HL-60/S4 treated with retinoic acid at 250 ng/mL for 4 days and 3 days (cell line): ENCODE results near the gene KCNK2.

Source experiments
- in situ Hi-C: fragments of 300-500 bp; cut with MboI; formaldehyde crosslinking; loops from 2 replicates; pipeline ENCODE4 v1.7.0; 2022; ENCODE audit warnings: low sequenced_read_pairs

Gene KCNK2

GRCh38 chr1:215094381-215094780 lies 11.8 kb downstream of the KCNK2 start:
- in situ Hi-C loops, result no loop called here

GRCh38 chr1:215095524-215095923 lies 13.0 kb downstream of the KCNK2 start:
- in situ Hi-C loops, result no loop called here

DNA sequence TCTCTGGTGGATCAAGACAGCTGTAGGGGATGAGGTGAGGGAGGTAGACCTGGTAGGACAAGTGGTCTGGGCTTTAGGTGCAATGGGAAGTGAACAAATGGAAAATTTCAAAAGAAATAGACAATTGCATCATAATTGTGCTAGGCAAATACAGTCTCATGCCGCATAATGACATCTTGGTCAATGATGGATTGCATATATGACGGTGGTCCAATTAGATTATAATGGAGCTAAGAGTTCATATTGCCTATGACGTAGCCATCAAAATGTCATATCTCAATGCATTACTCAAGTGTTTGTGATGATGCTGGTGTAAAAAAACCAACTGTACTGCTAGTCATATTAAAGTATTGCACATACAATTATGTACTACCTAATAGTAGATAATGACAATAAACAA lies 19.0 kb downstream of the KCNK2 start:
- in situ Hi-C loops, result no loop called here

- in situ Hi-C loops, result no loop called here
Measured at GRCh38 chr1:215104283-215104682, 21.7 kb downstream of the KCNK2 start.

DNA sequence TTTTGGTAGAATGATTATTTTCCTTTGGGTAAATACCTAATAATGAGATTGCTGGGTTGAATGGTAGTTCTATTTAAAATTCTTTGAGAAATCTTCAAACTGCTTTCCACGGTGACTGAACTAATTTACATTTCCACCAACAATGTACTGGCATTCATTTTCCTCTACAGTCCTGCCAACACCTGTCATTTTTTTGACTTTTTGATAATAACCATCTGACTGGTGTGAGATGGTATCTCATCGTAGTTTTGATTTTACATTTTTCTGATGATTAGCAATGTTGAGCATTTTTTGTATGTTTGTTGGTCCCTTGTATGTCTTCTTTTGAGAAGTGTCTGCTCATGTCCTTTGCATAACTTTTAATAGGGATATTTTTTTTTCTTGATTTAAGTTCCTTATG lies 23.5 kb downstream of the KCNK2 start:
- in situ Hi-C loops, result no loop called here

GRCh38 chr1:215109171-215109570 lies 26.6 kb downstream of the KCNK2 start:
- in situ Hi-C loops, result no loop called here

GRCh38 chr1:215111916-215112315 lies 29.4 kb downstream of the KCNK2 start:
- in situ Hi-C loops, result no loop called here

DNA sequence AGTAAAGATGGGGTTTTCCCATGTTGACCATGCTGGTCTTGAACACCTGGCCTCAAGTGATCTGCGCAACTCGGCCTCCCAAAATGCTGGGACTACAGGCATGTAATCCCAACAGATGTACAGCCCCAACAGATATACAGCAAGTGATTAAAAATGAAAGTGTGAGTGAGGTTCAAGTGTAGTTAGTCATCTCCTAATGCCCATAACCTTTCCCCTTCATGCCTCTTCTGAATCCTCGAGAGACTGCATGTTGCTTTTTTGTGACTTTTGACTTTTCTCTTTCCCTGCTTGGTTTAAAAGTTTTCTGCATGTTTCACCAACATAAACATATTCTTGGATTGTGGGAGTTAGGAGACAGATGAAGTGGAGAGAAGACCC lies 31.2 kb downstream of the KCNK2 start:
- in situ Hi-C loops, result no loop called here

DNA sequence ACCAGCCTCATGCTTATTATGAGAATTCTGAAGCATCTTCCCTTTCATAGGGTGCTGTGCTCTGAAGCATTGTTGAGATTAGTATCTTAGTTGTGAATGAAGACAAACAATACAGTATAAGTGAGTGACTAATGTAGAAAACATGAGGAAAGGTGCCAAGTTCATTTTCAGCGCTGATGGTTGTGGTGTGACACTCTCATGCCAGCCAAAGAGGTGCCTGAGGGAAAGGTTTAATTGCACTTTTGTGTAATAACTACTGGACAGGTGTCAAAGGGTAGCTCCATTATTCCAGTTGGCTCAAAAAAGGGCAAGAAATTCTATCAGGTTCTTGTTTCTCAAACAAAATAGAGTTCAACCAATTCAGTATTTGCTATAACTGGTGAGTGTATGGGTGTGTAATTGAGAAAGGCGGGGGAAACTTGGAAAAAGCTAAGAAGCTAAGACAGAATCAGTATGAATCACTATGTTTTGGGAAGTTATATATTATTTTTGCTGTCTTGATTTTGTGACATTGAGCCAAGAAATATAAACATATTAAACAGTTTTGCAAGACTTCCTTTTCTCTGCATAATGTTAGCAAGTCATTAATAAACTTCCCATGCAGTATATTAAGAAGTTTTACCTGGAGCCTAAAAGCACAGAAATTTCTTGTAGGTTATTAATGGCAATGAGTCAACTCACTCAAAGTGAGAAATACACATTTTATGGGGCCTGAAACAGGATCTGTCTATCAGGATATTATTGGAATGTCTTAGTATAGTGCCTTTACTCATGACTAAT lies 31.8 kb downstream of the KCNK2 start:
- in situ Hi-C loops, result no loop called here

- in situ Hi-C loops, result no loop called here
Measured at GRCh38 chr1:215115760-215116159, 33.2 kb downstream of the KCNK2 start.

DNA sequence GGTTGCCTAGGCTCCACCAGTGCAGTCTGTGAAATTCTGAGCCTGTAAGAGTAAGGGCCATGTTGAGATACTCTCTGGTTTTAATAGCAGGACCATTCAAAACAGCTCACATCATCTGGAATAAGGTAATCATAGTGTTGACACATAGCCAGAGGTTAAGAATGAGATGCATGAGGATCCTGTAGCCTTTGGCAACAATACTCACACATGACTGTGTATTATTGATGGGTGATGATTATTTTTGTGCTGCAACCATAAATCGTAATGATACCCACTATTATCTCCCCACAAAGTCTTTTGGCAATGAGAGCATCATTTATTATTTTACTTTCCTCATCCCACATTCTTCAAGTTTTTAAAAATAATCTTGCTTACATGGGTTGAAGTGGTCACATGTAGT lies 35.5 kb downstream of the KCNK2 start:
- in situ Hi-C loops, result no loop called here

DNA sequence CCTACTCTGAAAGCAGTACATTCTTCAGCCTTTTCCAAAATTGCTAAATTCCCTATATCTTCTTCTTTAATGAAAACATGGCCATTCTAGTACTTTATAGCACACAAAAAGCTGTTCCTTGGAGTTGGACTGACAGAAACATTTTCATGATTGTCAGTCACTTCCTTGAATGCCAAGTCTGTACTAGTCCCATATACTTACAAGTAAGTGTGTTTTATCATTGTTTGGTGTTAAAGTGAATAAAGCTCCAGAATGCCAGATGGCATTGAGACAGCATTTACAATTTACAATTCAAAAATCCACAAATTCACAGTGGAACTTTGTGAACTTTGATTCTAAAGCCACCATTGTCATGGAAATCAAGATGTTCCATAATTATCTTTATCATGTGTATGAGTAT lies 36.5 kb downstream of the KCNK2 start:
- in situ Hi-C loops, result no loop called here

- in situ Hi-C loops, result no loop called here
Measured at GRCh38 chr1:215119719-215120365, 37.3 kb downstream of the KCNK2 start.

GRCh38 chr1:215128504-215128903 lies 46.0 kb downstream of the KCNK2 start:
- in situ Hi-C loops, result no loop called here

DNA sequence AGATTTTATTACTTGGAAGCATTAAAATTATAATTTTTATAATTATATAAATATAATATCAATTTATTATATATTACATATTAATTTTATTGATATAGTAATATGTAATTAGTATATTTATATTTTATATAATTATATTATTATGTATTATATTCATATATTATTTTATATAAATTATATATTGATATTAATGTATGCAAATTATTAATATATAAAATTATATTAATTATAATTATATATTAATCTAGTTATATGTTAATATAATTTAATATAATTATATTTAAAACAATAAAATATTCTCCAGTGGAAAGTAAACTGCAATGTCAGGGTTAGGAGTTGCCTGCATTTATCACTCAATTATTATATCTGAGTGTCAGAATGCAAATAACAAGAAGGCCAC lies 48.8 kb downstream of the KCNK2 start:
- in situ Hi-C loops, result no loop called here

GRCh38 chr1:215132156-215132555 lies 49.6 kb downstream of the KCNK2 start:
- in situ Hi-C loops, result no loop called here

DNA sequence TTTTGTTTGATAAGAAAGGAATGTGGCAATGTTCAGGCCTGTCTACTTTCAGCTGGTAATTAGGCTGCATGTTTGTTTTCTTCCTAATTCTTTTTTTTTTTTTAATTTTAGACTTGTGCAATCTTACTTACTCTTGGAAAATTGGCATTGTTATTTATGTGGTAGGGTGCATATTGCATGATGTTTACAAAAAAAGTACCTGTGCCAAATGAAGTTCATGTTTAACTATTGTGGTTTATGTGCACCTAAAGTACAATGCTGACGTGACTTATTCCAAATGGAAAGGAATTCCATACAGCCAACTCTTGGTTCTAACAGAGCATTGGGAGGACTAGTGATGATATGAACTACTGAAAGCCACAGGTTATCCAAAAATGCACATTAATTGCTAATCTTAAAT lies 51.0 kb downstream of the KCNK2 start:
- in situ Hi-C loops, result no loop called here

DNA sequence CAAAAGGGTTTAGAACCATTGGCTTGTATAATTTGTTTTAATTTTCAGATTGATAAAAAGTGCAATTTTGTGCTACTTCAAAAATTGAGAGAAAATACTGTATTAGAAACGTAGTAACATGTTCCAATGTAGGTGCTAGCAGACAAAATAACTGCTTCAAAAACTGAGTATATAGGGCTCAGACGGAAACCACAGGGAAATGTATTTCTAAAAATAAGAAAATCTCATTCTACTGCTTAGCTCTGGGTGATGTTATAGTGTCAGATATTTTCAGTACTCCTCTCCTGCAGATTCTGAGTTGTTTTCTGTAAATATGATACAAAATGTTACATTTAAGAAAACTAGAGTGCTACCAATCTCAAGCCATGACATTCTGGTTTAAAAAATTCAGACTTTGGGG lies 55.4 kb downstream of the KCNK2 start:
- in situ Hi-C loops, result no loop called here

DNA sequence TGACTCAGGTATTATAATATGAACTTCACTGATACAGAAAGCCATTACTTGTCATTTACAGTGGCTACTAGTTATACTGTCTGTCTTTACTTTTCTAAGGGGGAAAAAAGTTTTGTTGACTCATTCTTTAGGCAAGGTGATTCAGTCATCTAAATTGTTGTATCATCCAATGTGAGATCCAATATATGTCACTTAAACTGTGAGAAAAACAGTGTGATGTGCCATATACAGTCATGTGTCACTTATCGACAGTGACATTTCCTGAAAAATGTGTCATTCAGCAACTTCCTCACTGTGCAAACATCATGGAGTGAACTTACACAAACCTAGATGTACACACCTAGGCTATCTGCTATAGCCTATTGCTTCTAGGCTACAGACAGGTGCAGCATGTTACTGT lies 57.6 kb downstream of the KCNK2 start:
- in situ Hi-C loops, result no loop called here

DNA sequence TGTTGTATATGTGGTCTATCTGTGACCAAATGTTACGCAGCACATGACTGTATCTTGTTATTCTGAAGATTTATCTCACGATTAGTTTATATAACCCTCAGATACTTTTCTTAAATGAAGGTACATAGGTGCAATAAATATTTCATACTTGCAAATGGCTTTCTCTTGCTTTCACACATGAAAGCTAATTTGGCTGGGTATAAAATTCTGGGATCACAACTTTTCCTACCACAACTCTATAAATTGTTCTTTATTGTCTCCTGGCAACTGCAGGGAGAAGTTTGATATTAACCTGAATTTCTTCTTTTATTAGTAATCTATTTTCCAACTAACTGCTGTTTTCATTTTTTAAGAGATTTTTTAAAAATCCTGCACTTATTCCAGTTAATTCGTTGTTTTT lies 58.9 kb downstream of the KCNK2 start:
- in situ Hi-C loops, result no loop called here

DNA sequence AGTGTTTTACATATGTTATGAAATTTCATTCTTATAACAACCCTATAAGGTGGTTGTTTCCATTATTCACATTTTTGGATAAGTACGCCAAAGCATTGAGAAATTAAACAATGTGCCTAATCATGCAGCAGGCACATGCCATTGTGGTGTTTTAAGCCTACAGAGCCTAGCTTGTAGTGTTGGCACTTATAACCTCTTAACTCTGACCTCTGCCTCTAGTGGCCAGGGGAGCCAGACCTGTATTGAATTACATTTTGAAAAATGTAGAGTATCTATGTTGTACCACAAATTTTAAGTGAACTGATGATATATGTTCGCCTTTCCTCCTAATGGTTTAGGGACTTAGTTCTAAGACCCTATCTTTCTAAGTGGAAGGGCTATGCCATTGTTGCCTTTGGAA lies 61.0 kb downstream of the KCNK2 start:
- in situ Hi-C loops, result no loop called here

- in situ Hi-C loops, result no loop called here
Measured at GRCh38 chr1:215146240-215146975, 63.9 kb downstream of the KCNK2 start.
